Panc1 (cell line): ENCODE data around the gene XPA. TPM values are rescaled to one million over a fixed set of nuclear protein-coding genes. Genes with fewer than 3 reads are reported as not detected.

Experiments
- ATAC-seq: fragments of 200-7000 bp; cut with Tn5 transposase; 2 replicates; pipeline ENCODE4 v1.9.1; 2020; ENCODE audit warnings: mild to moderate bottlenecking, moderate library complexity
- BruUV-seq: library from RNA; stranded (reverse); fragments of 400-500 nt; replicated peaks from 2 replicates; lab custom pipeline; 2021; lab: Mats Ljungman, UMichigan
- CTCF ChIA-PET: fragments of 300-600 bp; sonication (Branson Sonifier 250); formaldehyde crosslinking; loops from one replicate; lab custom pipeline; 2022; ENCODE audit warnings: antibody characterized with exemption; lab: Charles Lee
- POLR2A ChIA-PET: fragments of 300-600 bp; sonication (Branson Sonifier 250); formaldehyde crosslinking; loops from one replicate; lab custom pipeline; 2022; ENCODE audit warnings: antibody characterized with exemption; lab: Charles Lee
- DNase-seq: peaks from one replicate; pipeline ENCODE4 v3.0.0-alpha.2; 2010; ENCODE audit warnings: low read depth, low spot score
- H3K27ac ChIP-seq: 2 replicates; pipeline ENCODE4 v1.5.1; 2011; ENCODE audit warnings: mild to moderate bottlenecking, low read length, inconsistent platforms
- H3K27me3 ChIP-seq: fragments of 200-500 bp; sonication (Bioruptor generic); 2 replicates; pipeline ENCODE4 v1.6.0; 2014; ENCODE audit warnings: low read length, inconsistent platforms; ENCODE audit not compliant: control insufficient read depth, insufficient read depth
- H3K36me3 ChIP-seq: fragments of 200-500 bp; sonication (Bioruptor generic); 2 replicates; pipeline ENCODE4 v1.5.1; 2014; ENCODE audit warnings: inconsistent platforms, mild to moderate bottlenecking, low read length, moderate library complexity; ENCODE audit not compliant: control insufficient read depth, insufficient read depth
- H3K4me1 ChIP-seq: 2 replicates; pipeline ENCODE4 v1.5.1; 2011; ENCODE audit warnings: inconsistent platforms, mild to moderate bottlenecking, low read length, moderate library complexity; ENCODE audit not compliant: control insufficient read depth, insufficient read depth
- H3K4me3 ChIP-seq, 2 experiments: 2 replicates each; pipeline ENCODE4 v1.5.1; 2011 to 2012; ENCODE audit warnings: low read depth in 2 of 2, low read length in 2 of 2, mild to moderate bottlenecking in 2 of 2, inconsistent platforms in 1 of 2, moderate library complexity in 1 of 2
- H3K9me3 ChIP-seq: fragments of 200-500 bp; sonication (Bioruptor generic); 2 replicates; pipeline ENCODE4 v1.5.1; 2014; ENCODE audit warnings: low read depth, mild to moderate bottlenecking, inconsistent platforms, low read length, moderate library complexity; ENCODE audit not compliant: control insufficient read depth, insufficient read depth
- CTCF ChIP-seq: fragments of 450-650 bp; IDR thresholded peaks from 2 replicates; pipeline ENCODE4 v1.5.1; 2017; ENCODE audit warnings: mild to moderate bottlenecking
- POLR2AphosphoS5 ChIP-seq: IDR thresholded peaks from 2 replicates; pipeline ENCODE4 v1.6.1; 2012; ENCODE audit warnings: mild to moderate bottlenecking, low read depth, low read length, moderate library complexity
- REST ChIP-seq, 2 experiments: IDR thresholded peaks; 2 replicates each; pipeline ENCODE4 v1.6.1; 2011 to 2012; ENCODE audit warnings: low read depth in 2 of 2, control low read depth in 1 of 2, low read length in 1 of 2, mild to moderate bottlenecking in 1 of 2, moderate library complexity in 1 of 2; ENCODE audit not compliant: insufficient read depth in 1 of 2
- SIN3A ChIP-seq: IDR thresholded peaks from 2 replicates; pipeline ENCODE4 v1.6.1; 2012; ENCODE audit warnings: low read depth, mild to moderate bottlenecking, low read length, moderate library complexity, borderline replicate concordance; ENCODE audit not compliant: insufficient read depth
- TCF7L2 ChIP-seq: IDR thresholded peaks from 2 replicates; pipeline ENCODE4 v1.6.1; 2011; ENCODE audit warnings: mild to moderate bottlenecking, low read depth, low read length, inconsistent platforms
- in situ Hi-C: cut with HindIII; loops from 2 replicates; pipeline ENCODE4 v1.10.0; 2016; ENCODE audit warnings: low sequenced_read_pairs, low pct_unique_long_range_greater_than_20kb
- intact Hi-C: fragments of 100-400 bp; cut with micrococcal nuclease; formaldehyde crosslinking; loops from one replicate; pipeline ENCODE4 v1.10.0; 2022; ENCODE audit not compliant: unreplicated experiment
- total RNA-seq: library from RNA; stranded (reverse); gene quantifications from one replicate; pipeline ENCODE4 v1.2.1, GENCODE V29; 2021; ENCODE audit not compliant: unreplicated experiment

XPA gene
- total RNA-seq, 1 experiment from 2014 or later = 7.1 TPM

DNA sequence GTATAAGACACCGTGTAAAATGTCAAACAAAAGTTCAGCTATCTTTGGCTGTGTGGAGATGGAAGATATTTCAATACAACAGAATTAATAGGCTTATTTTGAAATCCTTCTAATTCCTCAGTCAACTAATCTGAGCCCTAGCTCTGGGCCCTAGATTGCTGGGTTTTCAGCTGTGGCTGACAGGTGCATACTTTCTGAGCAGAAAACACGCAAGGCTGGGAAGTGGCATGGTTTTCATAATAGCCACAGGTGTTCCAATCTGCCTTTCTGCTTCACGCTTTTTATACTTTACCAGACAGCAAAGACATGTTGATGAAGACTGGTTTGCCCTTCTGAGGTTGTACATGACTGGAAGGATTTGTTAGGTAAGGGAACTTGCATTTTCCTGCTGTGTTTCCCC lies 20.7 kb upstream of the XPA start:
- H3K4me1 ChIP-seq = no peaks in the 10 kb centered on the region
- ChIA-PET CTCF (no interaction called here), POLR2A (no interaction called here)
- BruUV-seq = no TSS peak
- DNase-seq = no peak
- H3K27me3 ChIP-seq = no peaks in the 10 kb centered on the region
- H3K36me3 ChIP-seq = no peaks in the 10 kb centered on the region
- no peak for ATAC-seq
- H3K27ac ChIP-seq = no peak overlapping the region
- in situ Hi-C loops = no loop called here
- intact Hi-C loops = no loop called here
- H3K4me3 ChIP-seq = no peak overlapping the region
- H3K9me3 ChIP-seq = no peaks in the 10 kb centered on the region
- TF ChIP-seq POLR2AphosphoS5 (no peak), REST (IDR thresholded peaks at IDR 0.05; ENCODE audit: insufficient read depth in 1 of 2, low read depth in 2 of 2, low read length in 1 of 2) (no peak), CTCF (no peak), SIN3A (no peak), TCF7L2 (no peak)

DNA sequence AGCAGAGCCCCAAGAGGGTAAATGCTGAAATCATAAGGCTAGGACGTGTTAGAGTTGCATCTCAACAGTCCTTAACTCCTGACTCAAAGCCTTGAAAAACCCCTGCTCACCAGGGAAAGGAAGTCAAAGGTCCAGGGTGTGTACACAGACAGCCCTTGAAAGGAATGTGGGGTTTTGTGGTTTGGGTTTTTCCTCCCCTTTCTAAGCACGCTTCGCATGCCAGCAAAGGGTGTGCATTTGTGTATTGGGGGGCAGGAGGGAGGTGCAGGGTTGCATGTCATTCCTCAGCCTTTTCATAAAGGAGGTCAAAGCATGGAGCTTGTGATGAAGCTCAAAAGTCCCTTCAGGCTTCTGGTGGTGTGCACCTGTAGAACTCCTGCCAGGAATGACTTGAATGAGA lies 17.3 kb upstream of the XPA start:
- POLR2A ChIA-PET = no interaction called here
- TF ChIP-seq REST (IDR thresholded peaks at IDR 0.05; ENCODE audit: insufficient read depth in 1 of 2, low read depth in 2 of 2, low read length in 1 of 2) (no peak), TCF7L2 (no peak), POLR2AphosphoS5 (no peak), SIN3A (no peak), CTCF (no peak)
- H3K4me1 ChIP-seq = no peaks in the 10 kb centered on the region
- in situ Hi-C loops (no loop called here), intact Hi-C loops (no loop called here)
- no TSS peak for BruUV-seq
- no peak overlapping the region for H3K27ac ChIP-seq
- DNase-seq = no peak
- no peak for ATAC-seq
- no peaks in the 10 kb centered on the region for H3K9me3 ChIP-seq
- CTCF ChIA-PET = no interaction called here
- no peak overlapping the region for H3K4me3 ChIP-seq
- no peaks in the 10 kb centered on the region for H3K27me3 ChIP-seq
- H3K36me3 ChIP-seq = no peaks in the 10 kb centered on the region
